Panc1 (cell line): Measurements from ENCODE around the gene LMNTD2. TPM values are rescaled to one million over a fixed set of nuclear protein-coding genes. Genes with fewer than 3 reads are reported as not detected.
A peak's percentile ranks its signal among the peaks of the same experiment; 100 is the strongest.

Source experiments
- ATAC-seq: fragments of 200-7000 bp; cut with Tn5 transposase; 2 replicates; pipeline ENCODE4 v1.9.1; 2020; ENCODE audit warnings: mild to moderate bottlenecking, moderate library complexity
- BruUV-seq: library from RNA; stranded (reverse); fragments of 400-500 nt; replicated peaks from 2 replicates; lab custom pipeline; 2021; lab: Mats Ljungman, UMichigan
- CTCF ChIA-PET: fragments of 300-600 bp; sonication (Branson Sonifier 250); formaldehyde crosslinking; loops from one replicate; lab custom pipeline; 2022; ENCODE audit warnings: antibody characterized with exemption; lab: Charles Lee
- POLR2A ChIA-PET: fragments of 300-600 bp; sonication (Branson Sonifier 250); formaldehyde crosslinking; loops from one replicate; lab custom pipeline; 2022; ENCODE audit warnings: antibody characterized with exemption; lab: Charles Lee
- DNase-seq: peaks from one replicate; pipeline ENCODE4 v3.0.0-alpha.2; 2010; ENCODE audit warnings: low read depth, low spot score
- H3K27ac ChIP-seq: 2 replicates; pipeline ENCODE4 v1.5.1; 2011; ENCODE audit warnings: mild to moderate bottlenecking, low read length, inconsistent platforms
- H3K27me3 ChIP-seq: fragments of 200-500 bp; sonication (Bioruptor generic); 2 replicates; pipeline ENCODE4 v1.6.0; 2014; ENCODE audit warnings: low read length, inconsistent platforms; ENCODE audit not compliant: control insufficient read depth, insufficient read depth
- H3K36me3 ChIP-seq: fragments of 200-500 bp; sonication (Bioruptor generic); 2 replicates; pipeline ENCODE4 v1.5.1; 2014; ENCODE audit warnings: inconsistent platforms, mild to moderate bottlenecking, low read length, moderate library complexity; ENCODE audit not compliant: control insufficient read depth, insufficient read depth
- H3K4me1 ChIP-seq: 2 replicates; pipeline ENCODE4 v1.5.1; 2011; ENCODE audit warnings: inconsistent platforms, mild to moderate bottlenecking, low read length, moderate library complexity; ENCODE audit not compliant: control insufficient read depth, insufficient read depth
- H3K4me3 ChIP-seq, 2 experiments: 2 replicates each; pipeline ENCODE4 v1.5.1; 2011 to 2012; ENCODE audit warnings: low read depth in 2 of 2, low read length in 2 of 2, mild to moderate bottlenecking in 2 of 2, inconsistent platforms in 1 of 2, moderate library complexity in 1 of 2
- H3K9me3 ChIP-seq: fragments of 200-500 bp; sonication (Bioruptor generic); 2 replicates; pipeline ENCODE4 v1.5.1; 2014; ENCODE audit warnings: low read depth, mild to moderate bottlenecking, inconsistent platforms, low read length, moderate library complexity; ENCODE audit not compliant: control insufficient read depth, insufficient read depth
- POLR2AphosphoS5 ChIP-seq: IDR thresholded peaks from 2 replicates; pipeline ENCODE4 v1.6.1; 2012; ENCODE audit warnings: mild to moderate bottlenecking, low read depth, low read length, moderate library complexity
- SIN3A ChIP-seq: IDR thresholded peaks from 2 replicates; pipeline ENCODE4 v1.6.1; 2012; ENCODE audit warnings: low read depth, mild to moderate bottlenecking, low read length, moderate library complexity, borderline replicate concordance; ENCODE audit not compliant: insufficient read depth
- TCF7L2 ChIP-seq: IDR thresholded peaks from 2 replicates; pipeline ENCODE4 v1.6.1; 2011; ENCODE audit warnings: mild to moderate bottlenecking, low read depth, low read length, inconsistent platforms
- in situ Hi-C: cut with HindIII; loops from 2 replicates; pipeline ENCODE4 v1.10.0; 2016; ENCODE audit warnings: low sequenced_read_pairs, low pct_unique_long_range_greater_than_20kb
- intact Hi-C: fragments of 100-400 bp; cut with micrococcal nuclease; formaldehyde crosslinking; loops from one replicate; pipeline ENCODE4 v1.10.0; 2022; ENCODE audit not compliant: unreplicated experiment
- total RNA-seq: library from RNA; stranded (reverse); gene quantifications from one replicate; pipeline ENCODE4 v1.2.1, GENCODE V29; 2021; ENCODE audit not compliant: unreplicated experiment
- TF ChIP-seq, protein P1 (sequence below), 2 experiments: IDR thresholded peaks; 2 replicates each; pipeline ENCODE4 v1.6.1; 2011 to 2012; ENCODE audit warnings: low read depth in 2 of 2, control low read depth in 1 of 2, low read length in 1 of 2, mild to moderate bottlenecking in 1 of 2, moderate library complexity in 1 of 2; ENCODE audit not compliant: insufficient read depth in 1 of 2
- TF ChIP-seq, protein P2 (sequence below): fragments of 450-650 bp; IDR thresholded peaks from 2 replicates; pipeline ENCODE4 v1.5.1; 2017; ENCODE audit warnings: mild to moderate bottlenecking

LMNTD2 gene
- total RNA-seq, 1 experiment from 2014 or later, result 21.8 TPM

DNA sequence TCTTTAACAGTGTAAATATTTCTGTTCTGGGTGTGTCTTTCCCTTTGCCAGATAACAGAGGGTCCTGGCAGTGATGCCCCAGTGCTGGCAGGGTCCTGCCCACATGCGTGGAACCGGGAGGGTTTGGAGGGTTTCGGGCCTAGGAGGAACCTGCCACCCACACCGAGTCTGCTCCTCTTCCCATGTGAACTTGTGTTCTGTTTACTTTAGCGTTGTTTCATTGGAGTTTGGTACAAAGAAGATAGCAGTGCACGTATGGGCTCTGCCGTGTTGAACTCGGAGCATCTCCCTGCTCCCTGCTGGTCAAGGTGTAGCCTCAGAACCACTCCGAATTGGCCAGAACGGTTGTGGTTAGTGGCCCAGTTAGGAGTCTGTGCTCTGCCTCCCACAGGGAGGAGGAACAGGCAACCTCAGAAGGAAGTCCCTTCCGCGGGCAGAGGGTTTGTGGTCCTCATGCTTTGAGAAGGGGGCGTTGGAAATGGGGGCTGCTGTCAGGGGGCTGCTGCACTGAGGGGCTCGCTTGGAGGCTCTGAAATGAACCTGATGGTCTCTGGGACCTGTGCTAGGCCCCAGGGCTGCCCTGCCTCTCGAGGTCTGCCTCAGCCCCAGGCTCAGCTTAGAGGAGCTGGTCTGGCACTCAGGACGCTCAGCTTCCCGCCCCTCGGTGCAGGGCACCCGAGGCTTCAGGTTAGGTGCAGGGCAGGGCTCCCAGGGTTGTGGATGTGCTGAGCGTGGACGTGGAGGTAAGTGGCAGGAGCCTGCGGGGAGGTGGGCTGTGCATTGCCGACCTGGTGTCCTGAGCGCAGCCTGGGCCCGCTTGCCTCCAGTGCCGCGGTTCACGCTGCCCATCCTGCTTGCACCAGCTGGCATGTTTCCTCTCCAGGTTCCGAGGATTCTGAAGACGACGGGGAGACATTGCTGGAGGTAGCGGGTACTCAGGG is 26.1 kb upstream of the LMNTD2 start:
- CTCF ChIA-PET, result no interaction called here
- no peaks in the 10 kb centered on the region for H3K4me1 ChIP-seq
- peaks cover 12% of the 10 kb centered on the region; the same call in 1 of the 2 replicates for H3K36me3 ChIP-seq
- BruUV-seq, result no TSS peak
- H3K27me3 ChIP-seq, result no peaks in the 10 kb centered on the region
- intact Hi-C loops, result no loop called here
- ATAC-seq (0 out of 2 replicates have a peak, but pooled peaks have one; percentile 25), DNase-seq (no peak)
- no peaks in the 10 kb centered on the region for H3K9me3 ChIP-seq
- in situ Hi-C loops, result no loop called here
- no peak for TF ChIP-seq TCF7L2
- TF ChIP-seq POLR2AphosphoS5, result no peak; the same call in 1 of the 2 replicates
- TF ChIP-seq, protein P1, sequence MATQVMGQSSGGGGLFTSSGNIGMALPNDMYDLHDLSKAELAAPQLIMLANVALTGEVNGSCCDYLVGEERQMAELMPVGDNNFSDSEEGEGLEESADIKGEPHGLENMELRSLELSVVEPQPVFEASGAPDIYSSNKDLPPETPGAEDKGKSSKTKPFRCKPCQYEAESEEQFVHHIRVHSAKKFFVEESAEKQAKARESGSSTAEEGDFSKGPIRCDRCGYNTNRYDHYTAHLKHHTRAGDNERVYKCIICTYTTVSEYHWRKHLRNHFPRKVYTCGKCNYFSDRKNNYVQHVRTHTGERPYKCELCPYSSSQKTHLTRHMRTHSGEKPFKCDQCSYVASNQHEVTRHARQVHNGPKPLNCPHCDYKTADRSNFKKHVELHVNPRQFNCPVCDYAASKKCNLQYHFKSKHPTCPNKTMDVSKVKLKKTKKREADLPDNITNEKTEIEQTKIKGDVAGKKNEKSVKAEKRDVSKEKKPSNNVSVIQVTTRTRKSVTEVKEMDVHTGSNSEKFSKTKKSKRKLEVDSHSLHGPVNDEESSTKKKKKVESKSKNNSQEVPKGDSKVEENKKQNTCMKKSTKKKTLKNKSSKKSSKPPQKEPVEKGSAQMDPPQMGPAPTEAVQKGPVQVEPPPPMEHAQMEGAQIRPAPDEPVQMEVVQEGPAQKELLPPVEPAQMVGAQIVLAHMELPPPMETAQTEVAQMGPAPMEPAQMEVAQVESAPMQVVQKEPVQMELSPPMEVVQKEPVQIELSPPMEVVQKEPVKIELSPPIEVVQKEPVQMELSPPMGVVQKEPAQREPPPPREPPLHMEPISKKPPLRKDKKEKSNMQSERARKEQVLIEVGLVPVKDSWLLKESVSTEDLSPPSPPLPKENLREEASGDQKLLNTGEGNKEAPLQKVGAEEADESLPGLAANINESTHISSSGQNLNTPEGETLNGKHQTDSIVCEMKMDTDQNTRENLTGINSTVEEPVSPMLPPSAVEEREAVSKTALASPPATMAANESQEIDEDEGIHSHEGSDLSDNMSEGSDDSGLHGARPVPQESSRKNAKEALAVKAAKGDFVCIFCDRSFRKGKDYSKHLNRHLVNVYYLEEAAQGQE (IDR thresholded peaks at IDR 0.05; ENCODE audit: insufficient read depth in 1 of 2, low read depth in 2 of 2, low read length in 1 of 2), result no peak
- no peak for TF ChIP-seq SIN3A
- TF ChIP-seq, protein P2, sequence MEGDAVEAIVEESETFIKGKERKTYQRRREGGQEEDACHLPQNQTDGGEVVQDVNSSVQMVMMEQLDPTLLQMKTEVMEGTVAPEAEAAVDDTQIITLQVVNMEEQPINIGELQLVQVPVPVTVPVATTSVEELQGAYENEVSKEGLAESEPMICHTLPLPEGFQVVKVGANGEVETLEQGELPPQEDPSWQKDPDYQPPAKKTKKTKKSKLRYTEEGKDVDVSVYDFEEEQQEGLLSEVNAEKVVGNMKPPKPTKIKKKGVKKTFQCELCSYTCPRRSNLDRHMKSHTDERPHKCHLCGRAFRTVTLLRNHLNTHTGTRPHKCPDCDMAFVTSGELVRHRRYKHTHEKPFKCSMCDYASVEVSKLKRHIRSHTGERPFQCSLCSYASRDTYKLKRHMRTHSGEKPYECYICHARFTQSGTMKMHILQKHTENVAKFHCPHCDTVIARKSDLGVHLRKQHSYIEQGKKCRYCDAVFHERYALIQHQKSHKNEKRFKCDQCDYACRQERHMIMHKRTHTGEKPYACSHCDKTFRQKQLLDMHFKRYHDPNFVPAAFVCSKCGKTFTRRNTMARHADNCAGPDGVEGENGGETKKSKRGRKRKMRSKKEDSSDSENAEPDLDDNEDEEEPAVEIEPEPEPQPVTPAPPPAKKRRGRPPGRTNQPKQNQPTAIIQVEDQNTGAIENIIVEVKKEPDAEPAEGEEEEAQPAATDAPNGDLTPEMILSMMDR, result no peak
- H3K4me3 ChIP-seq, result no peak overlapping the region
- no peak overlapping the region for H3K27ac ChIP-seq
- POLR2A ChIA-PET, result no interaction called here

DNA sequence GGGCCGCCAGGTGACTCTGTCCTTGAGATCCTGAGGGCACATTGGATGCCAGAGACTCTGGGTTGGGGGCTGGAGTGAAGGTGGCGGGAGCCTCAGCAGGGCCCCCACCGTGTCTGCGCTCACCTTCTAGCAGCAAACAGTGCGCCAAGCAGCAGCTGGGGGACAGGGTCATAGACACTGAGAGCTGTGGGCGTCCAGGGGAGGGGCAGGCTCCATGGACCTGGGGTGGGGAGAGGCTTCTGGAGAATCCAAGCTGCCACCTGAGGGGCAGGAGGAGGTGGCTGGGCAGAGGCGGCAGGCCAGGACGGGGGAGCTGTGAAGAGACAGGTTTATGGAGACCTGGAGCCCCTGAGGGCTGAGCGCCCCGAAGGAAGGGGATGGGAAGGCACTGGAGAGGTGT is 23.7 kb upstream of the LMNTD2 start:
- H3K9me3 ChIP-seq, result no peaks in the 10 kb centered on the region
- H3K27ac ChIP-seq, result no peak overlapping the region
- intact Hi-C loops (no loop called here), in situ Hi-C loops (no loop called here)
- CTCF ChIA-PET, result no interaction called here
- H3K4me3 ChIP-seq, result no peak overlapping the region
- H3K27me3 ChIP-seq, result no peaks in the 10 kb centered on the region
- DNase-seq (no peak), ATAC-seq (no peak)
- no peak for TF ChIP-seq POLR2AphosphoS5
- no peak for TF ChIP-seq TCF7L2
- TF ChIP-seq, protein P1 (IDR thresholded peaks at IDR 0.05; ENCODE audit: insufficient read depth in 1 of 2, low read depth in 2 of 2, low read length in 1 of 2), result no peak
- no peak for TF ChIP-seq SIN3A
- TF ChIP-seq, protein P2, result no peak
- BruUV-seq, result no TSS peak
- POLR2A ChIA-PET, result interaction anchor here (0.6 to 1.0 kb wide), 3 partner anchors 10 to 110 kb away, joined by 3 to 5 read pairs (median 4); no protein-coding TSS in a partner anchor
- peaks cover 10% of the 10 kb centered on the region; the same call in 1 of the 2 replicates for H3K36me3 ChIP-seq
- H3K4me1 ChIP-seq, result peaks cover 10% of the 10 kb centered on the region
